Measurements from ENCODE around the gene SRSF3.
"Not testable (repeated sequence)": the region's sequence is repeated elsewhere in the genome, so short reads cannot be mapped to it uniquely, and the experiment has no call there.

SRSF3 gene

DNA sequence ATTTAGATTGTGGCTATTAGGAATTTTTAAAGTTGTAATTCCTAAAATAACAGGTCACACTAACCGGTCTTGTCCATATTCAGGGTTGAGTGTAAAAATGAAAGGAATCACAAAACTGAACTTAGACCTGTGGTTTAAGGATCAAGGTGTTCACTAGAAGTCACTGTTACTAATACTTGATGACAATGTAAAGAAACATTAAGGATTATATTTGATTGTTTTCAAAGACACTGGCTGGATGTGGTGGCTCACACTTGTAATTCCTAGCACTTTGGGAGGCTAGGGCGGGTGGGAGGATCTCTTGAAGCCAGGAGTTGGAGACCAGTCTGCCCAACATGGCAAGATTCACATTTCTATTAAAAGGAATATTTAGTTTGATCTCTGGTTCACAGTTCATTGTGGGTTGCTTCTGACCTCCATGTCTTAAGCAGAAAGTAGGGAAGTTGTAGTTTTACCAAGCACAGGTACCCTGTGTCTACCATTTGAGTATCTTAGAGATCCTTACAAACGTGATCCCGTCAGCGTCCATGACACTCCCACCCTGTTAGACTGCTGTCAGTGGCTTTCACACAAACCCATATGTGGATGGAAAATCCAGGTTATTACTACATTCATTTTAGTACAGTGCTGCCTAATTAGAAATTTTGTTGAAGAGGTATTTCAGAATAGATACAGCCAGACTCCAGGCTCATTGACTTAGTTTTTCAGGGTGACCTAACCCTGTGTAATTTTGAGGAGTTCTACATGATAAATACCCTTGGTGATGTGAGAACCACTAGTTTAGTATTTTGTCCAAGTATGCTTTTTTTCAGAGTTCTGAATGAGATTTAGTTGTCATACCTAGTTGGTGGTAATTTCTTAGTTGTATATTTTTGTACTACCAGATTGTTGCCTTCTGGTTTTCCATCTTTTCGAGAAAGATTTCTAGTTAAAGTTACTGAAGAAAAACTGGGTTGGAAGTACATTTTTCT lies 10.2 kb downstream of the SRSF3 start:
- DNase-seq: no peak

DNA sequence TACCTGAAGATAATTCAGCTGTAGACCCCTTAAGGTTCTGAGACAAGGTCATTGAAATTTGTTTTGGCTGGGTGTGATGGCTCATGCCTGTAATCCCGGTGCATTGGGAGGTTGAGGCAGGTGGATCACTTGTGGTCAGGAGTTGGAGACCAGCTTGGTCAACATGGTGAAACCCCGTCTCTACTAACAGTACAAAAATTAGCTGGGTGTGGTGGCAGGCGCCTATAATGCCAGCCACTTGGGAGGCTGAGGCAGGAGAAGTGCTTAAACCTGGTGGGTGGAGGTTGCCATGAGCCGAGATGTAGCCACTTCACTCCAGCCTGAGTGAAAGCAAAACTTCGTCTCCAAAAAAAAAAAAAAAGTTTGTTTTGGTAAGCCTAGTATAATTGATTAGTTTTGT lies 11.0 kb downstream of the SRSF3 start:
- no peak for DNase-seq

DNA sequence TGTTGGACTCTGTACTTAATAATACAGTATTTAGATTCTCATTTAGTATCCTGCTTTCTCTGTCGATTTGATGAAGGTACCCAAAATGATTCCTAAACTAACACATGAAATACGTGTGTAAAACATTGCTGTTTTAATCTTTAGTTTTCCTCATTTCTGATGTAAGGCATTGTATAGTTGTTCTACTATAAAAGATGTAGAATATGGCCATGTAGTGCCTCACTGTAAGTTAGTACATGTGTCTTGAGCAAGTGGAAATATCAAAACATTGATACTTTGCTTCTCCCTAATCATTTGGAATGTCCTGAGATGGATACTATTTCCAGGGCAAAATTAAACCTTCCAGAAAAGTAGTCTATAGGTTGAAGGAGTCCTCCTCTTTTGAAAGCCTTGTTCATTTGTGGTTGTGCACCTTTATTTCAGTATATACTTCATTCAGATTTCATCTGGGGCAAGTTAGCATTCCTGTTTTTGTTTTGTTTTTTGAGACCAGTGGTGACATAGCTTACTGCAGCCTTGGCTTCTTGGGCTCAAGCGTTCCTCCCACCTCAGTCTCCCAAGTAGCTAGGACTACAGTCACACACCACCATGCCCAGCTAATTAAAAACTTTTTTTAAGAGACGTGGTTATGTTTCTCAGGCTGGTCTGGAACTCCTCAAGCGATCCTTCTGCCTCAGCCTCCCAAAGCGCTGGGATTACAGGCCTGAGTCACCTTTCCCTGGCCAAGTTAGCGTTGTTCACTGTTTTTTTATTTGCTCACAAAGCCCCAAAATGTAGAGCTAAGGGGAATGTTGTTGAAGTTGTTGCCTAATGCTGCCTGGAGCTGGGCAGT lies 11.6 kb downstream of the SRSF3 start:
- no peak for DNase-seq

DNA sequence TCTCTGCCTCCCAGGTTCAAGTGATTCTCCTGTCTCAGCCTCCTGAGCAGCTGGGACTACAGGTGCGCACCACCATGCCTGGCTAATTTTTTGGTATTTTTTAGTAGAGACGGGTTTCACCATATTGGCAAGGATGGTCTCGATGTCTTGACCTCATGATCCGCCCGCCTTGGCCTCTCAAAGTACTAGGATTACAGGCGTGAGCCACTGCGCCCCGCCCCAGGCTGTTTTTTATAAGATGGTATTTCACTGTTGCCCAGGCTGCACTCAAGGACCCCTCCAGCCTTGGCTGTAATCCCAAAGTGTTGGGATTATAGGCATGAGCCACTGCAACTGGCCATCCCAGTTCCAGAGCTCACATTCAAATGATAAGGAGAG lies 13.1 kb downstream of the SRSF3 start:
- DNase-seq: not testable (repeated sequence)

DNA sequence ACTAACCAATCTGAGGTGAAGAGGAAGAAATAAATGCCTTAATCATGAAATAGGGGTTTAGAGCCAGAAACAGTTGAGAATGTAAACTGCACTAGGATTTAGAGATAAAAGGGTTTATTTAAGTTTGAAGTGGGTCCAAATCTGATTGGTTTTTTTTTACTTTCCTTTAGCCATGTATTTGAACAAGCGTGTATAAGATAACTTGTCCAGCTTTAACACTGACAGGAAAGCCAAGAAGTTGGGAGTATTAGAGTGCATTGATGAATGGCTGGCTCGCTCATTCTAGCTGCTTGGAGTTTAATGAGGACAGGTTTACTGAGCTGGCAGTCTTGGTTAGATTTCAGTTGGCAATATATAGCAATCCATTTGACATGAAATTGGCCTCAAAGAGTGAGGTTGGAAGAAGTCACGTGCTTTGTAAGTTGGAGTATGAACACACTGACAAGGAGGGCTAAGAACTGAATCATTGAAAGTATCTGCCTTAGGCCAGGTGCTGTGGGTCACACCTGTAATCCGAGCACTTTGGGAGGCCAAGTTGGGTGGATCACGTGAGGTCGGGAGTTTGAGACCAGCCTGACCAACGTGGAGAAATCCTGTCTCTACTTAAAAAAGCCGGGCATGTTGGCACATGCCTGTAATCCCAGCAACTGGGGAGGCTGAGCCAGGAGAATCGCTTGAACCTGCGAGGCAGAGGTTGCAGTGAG lies 13.7 kb downstream of the SRSF3 start:
- DNase-seq: no peak

DNA sequence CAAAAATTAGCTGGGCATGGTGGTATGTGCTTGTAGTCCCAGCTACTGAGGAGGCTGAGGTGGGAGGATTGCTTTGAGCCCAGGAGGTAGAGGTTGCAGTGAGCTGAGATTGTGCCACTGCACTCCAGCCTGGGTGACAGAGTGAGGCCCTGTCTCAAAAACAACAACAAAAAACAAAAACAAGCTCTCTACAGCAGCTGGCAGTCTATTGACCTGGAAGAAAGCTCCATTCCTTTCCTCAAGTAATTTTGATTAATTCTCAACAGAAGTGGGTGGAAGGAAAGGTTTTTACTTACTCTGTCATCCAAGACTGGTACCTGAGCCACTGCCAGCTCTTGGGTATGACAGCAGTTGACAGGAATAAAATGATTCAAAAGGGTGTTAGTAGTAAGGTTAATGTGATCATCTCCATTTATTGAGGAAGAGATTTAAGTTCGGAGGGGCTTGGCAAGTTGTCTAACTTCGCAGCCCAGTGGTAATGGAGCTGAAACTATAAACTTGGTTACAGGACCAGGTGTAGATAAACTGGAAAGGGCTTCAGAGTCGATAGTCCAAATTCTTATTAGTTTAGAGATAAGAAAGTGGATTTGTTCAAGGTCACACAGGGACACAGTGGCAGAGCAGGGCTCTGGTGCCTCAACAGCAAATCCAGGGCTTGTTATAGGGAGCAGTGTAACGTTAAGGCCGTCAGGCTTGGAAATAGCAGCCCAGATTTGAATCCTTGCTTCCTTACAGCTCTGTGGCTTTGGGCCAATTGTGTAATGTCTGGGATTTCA lies 14.8 kb downstream of the SRSF3 start:
- DNase-seq: no peak

DNA sequence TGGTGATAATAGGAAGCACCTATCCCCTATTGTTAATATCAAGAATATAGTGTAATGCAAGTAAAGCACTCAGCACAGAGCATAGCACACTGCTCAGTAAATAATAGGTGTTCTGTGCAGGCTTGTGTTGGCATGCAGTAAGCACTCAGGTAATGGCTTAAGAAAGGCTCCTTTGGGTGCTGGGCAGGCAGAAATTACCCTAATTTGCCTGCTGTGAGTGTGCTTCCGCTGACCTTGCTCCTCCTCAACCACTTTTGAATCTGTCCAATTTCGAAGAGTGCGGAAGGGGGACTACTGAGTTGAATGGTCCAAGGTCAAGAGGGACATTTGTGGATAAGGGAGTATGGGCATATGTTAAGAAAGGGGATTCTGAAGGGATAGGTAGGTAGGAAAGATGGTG lies 15.4 kb downstream of the SRSF3 start:
- DNase-seq: no peak

DNA sequence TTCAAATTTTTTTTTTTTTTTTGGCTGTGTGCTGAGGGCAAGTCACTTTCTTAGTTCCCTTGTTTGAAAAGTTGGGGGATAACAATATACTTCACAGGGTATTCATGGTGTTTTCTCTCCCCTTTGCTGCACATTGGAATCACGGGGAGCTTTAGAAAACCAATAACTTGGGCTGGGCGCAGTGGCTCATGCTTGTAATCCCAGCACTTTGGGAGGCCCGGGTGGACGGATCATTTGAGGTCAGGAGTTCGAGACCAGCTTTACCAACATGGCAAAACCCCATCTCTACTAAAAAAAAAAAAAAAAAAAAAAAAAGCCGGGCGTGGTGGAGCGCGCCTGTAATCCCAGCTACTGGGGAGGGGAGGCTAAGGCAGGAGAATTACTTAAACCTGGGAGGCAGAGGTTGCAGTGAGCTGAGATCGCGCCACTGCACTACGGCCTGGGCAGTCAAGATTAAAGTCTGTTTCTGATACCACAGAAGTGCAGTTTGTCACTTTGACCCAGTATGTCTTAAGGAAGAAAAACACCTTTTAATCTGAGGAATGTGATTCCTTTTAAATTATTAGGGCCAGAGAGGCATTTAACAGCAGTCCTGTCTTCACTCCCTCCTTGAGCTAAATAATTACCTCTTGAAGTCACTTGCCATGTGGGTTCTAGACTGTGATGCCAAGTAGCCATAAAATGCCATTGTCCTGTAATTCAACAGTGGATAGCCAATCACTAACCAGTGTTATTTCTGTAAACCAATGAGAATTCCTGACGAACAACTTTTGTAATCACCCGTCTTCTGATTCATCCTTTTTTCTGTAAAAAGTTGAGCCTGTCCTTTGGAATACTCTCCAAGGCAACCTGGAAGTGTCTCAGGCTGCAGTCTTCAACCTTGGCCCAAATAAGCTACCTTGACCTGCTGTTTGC lies 16.1 kb downstream of the SRSF3 start:
- no peak for DNase-seq

DNA sequence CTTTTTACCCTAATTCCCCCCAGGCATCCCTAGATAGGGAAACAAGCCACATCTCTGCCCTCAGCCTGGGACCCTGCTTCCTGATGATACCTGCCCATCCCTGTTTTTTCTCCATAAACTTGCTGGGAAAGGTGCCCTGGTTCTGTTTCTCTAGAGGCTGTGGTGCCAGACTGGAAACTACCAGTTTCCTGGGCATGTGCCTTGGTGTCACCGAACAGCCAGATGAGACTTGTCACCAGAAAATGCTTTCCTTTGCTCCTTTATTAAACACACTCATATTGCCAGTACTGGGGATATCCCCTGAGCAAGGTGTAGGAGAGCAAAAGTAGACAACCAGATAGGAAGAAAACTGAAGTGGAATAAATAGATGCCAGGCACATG lies 16.8 kb downstream of the SRSF3 start:
- DNase-seq: no peak

DNA sequence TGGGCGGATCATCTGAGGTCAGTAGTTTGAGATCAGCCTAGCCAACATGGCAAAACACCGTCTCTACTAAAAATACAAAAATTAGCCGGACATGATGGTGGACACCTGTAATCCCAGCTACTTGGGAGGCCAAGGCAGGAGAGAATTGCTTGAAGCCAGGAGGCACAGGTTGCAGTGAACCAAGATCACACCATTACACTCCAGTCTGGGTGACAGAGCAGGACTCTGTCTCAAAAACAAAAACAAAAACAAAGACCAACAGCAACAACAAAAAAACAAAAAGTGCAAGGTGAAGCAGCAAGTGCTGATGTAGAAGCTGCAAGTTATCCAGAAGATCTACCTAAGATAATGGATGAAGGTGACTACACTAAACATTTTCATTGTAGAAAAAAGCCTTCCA lies 17.5 kb downstream of the SRSF3 start:
- DNase-seq: not testable (repeated sequence)

DNA sequence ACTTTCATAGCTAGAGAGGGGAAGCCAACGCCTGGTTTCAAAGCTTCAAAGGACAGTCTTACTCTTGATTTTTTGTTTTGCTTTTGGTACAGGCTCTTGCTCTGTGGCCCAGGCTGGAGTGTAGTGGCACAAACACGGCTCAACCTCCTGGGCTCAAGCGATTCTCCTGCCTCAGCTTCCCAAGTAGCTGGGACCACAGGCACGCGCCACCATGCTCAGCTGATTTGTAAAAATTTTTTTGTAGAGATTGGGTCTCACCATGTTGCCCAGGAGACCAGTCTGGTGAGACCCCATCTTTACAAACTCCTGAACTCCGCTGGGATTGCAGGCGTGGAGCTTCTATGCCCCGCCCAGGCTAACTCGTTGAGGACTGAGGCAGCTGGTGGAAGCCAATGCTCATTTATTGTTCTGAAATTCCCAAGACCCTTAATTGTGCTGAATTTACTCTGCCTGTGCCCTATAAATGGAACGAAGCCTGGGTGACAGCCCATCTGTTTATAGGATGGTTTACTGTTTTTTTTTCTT lies 18.0 kb downstream of the SRSF3 start:
- DNase-seq: no peak

DNA sequence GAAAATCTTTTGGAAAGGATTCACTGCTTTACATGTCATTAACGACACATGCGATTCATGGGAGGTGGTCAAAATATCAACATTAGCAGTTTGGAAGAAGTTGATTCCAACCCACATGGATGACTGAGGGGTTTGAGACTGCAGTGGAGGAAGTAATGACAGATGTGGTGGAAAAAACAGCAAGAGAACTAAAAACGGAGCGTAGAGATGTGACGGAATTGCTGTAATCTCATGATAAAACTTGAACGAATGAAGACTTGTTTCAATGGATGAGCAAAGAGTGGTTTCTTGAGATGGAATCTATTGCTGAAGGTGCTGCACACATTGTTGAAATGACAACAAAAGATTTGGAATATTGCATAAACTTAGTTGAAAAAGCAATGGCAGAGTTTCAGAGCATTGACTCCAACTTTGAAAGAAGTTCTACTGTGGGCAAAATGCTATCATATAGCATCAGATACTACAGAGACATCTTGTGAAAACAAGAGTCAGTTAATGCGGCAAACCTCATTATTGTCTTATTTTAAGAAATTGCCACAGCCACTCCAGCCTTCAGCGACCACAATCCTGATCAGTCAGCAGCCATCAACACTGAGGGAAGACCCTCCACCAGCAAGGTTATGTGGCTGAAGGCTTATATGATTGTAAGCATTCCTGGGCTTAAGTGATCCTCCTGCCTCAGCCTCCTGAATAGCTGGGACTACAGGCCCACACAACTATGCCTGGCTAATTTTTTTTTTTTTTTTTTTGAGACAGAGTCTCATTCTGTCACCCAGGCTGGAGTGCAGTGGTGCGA lies 19.2 kb downstream of the SRSF3 start:
- no peak for DNase-seq

DNA sequence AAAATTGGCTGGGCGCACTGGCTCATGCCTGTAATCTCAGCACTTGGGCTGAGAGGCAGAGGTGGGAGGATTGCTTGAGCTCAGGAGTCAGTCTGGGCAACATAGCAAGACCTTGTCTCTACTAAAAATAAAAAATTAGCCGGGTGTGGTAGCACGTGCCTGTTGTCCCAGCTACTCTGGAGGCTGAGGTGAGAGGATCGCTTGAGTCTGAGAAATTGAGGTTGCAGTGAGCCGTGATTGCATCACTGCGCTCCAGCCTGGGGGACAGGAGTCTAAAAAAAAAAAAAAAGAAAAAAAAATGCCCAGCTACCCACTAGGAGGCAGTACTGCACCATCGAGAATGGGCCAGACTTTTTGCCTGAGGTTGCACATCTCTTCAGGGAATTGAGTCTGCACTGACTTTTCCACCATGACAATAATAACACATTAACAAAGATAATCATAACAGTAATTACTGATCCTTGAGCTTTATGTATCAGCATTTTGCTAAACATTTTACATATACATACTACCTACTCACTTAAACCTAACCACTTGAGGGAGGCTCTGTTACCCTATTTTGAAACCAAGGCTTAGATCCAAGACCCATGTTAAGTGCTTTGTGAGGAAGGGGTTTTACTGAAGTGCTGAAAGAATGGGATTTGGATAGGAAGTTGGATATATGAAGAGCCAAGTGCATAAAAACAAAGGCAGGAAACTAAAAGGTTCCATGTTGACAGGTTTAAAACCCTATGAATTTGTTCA lies 21.0 kb downstream of the SRSF3 start:
- DNase-seq: peak; percentile 43

DNA sequence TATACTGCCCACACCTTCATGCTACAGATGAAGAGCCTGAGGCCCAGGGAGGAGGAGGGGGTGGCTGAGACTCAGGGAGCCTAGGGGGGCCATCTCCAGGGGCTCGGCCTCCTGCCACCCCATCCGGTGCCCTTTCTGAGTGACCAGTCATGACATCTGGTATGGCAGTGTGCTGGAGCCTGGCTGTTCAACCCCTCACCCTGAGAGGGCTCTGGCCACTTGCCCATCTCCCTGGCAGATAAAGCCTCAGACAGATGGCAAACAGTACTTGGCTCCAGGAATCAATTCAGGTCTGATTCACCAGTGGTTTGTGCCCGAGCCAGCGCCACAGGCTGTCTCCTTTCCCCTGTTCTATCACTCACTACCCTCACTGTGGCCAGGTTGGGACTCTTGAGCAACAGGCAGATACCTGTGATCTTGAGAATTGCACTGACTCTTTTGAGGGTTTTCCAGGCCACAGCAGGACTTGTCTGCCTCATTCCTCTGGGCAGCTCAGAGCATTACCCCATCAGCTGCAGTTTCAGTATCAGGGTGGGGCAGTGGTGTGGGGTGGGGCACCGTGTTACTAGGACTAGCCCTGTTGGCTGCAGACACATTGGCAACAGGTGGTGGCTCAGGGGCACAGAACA lies 22.8 kb downstream of the SRSF3 start:
- no peak for DNase-seq

DNA sequence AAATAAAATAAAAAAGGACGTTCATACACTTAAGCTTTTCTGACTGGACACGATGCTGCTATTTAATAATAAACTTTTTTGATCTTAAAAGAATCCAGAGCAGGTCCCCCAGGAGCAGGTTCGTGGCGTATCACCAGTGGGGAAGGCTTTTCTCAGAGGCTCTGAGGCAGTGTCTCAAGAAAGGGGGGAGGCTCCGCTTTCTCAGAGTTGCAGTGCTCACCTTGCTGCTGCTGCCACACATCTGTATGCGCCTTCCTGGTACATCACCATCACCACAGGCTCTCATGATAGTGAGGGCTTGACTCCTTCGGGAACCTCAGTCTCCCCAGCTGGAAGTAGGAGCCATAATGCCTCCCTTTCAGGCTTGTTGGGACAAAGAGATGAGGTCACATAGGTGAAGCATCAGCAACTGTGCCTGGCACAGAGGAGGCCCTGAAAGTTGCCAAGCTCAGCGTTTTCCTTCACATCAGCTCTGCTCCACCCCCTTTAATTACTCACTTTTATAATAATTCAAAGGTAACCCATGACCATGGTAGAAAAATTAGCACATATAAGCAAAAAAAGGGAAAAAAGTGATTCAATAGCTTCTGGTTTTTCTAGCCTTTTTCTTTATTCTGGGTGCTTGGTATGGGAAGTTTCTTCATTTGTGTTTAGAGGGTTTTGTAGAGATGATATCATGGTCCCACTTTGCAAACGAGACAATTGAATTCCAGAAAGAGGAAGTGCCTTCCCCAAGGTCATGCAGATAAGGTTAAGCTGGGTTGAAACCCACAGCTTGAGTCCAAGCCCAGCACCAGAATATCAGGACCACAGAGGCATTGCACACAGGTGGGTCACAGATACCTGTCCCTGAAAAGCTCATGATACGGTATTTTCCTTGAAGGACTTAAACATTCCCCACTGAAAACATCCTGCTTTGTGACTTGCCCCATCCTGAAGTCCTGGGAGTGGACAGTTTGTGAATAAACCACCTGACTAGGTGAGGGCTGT lies 24.5 kb downstream of the SRSF3 start:
- no peak for DNase-seq

DNA sequence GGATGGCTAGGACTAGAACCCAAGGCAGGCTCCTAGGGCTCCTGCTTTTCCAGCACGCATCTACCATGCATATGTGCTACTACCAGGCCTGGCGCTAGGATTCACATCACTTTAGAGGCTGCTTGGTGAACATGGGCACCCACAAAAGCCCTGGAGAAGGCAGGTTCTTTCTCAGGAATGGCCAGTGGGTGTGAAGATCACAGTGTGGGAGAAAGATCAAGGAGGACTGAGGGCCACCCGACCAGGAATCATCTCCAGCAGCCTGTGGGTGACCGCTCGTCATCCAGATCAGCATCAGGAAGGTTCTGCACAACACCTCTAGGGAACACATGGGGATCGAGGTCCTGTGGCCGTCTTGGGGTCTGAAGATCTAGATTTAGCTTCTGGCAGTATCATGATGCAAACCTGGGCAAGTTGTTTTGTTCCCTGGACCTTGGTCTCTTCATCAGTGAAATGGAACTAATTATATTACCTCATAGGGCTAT lies 27.3 kb downstream of the SRSF3 start:
- no peak for DNase-seq

DNA sequence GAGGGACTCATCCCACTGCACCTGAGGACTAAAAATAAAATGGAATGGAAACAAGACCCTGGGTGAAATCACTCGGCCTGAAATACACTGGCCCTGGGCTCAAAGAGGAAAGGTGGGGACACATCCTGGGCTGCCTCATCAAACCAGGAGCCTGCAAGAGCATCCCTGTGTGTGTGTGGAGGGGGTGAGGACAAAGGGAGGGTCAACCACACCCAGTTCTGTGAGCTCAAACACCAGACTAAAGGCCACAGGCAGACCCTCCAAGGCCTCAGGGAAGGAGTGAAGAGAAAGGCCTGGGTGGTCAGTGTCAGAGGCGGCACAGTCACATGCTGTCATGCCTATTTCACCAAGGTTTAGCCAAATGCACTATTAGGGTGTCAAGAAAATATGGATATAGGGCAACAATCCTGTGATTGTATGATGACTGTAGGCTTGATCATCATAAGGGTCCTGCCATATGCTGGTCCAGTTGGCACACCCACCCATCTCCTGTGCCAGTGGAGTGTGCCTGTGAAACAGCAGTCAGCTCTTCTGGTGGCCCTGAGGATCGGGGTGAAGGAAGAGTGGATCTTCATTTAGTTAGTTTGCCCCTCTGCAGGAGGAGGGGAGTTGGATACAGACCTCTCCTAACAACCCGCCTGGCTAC lies 28.9 kb downstream of the SRSF3 start:
- DNase-seq: no peak

Measured in right kidney (tissue), 1 donor.